DOHH2 (cell line): Measurements from ENCODE around the gene ZRANB3.

Source experiments
- H3F3A ChIP-seq: fragments of 200-600 bp; sonication (generic), shearing (Covaris generic); 2 replicates; pipeline ENCODE4 v1.6.0; 2016; ENCODE audit warnings: antibody characterized with exemption, mild to moderate bottlenecking; ENCODE audit not compliant: control insufficient read depth, insufficient read depth
- H3K27ac ChIP-seq: fragments of 200-600 bp; sonication (generic); 2 replicates; pipeline ENCODE4 v1.5.1; 2014; ENCODE audit warnings: low read depth, mild to moderate bottlenecking, low read length, moderate library complexity
- H3K27me3 ChIP-seq: fragments of 200-600 bp; sonication (generic); 2 replicates; pipeline ENCODE4 v1.6.1; 2014; ENCODE audit warnings: mild to moderate bottlenecking, low read length, mixed read lengths; ENCODE audit not compliant: control insufficient read depth
- H3K36me3 ChIP-seq: fragments of 200-600 bp; sonication (generic); 2 replicates; pipeline ENCODE4 v1.6.1; 2014; ENCODE audit warnings: mild to moderate bottlenecking, low read length, moderate library complexity, mixed read lengths; ENCODE audit not compliant: control insufficient read depth
- H3K4me1 ChIP-seq: fragments of 200-600 bp; sonication (generic); 2 replicates; pipeline ENCODE4 v1.6.1; 2014; ENCODE audit warnings: mild to moderate bottlenecking, low read length, mixed read lengths; ENCODE audit not compliant: control insufficient read depth
- H3K4me2 ChIP-seq: fragments of 200-600 bp; sonication (generic); 2 replicates; pipeline ENCODE4 v1.6.0; 2014; ENCODE audit warnings: mild to moderate bottlenecking, low read length, moderate library complexity
- H3K4me3 ChIP-seq: fragments of 200-600 bp; sonication (generic); 2 replicates; pipeline ENCODE4 v1.5.1; 2014; ENCODE audit warnings: mild to moderate bottlenecking, low read length, mixed read lengths
- H3K79me2 ChIP-seq: fragments of 200-600 bp; sonication (generic); 2 replicates; pipeline ENCODE4 v1.6.1; 2014; ENCODE audit warnings: mild to moderate bottlenecking, low read length, mixed read lengths; ENCODE audit not compliant: control insufficient read depth
- H3K9me2 ChIP-seq: fragments of 200-600 bp; sonication (generic); replicated peaks from 2 replicates; pipeline ENCODE4 v1.6.1; 2014; ENCODE audit warnings: mild to moderate bottlenecking, low read length, mixed read lengths; ENCODE audit not compliant: control insufficient read depth
- H3K9me3 ChIP-seq: fragments of 200-600 bp; sonication (generic); 2 replicates; pipeline ENCODE4 v1.6.1; 2014; ENCODE audit warnings: antibody characterized with exemption, low read length, mixed read lengths; ENCODE audit not compliant: control insufficient read depth, insufficient read depth
- H4K20me1 ChIP-seq: fragments of 200-600 bp; sonication (generic); 2 replicates; pipeline ENCODE4 v1.6.0; 2014; ENCODE audit warnings: low read depth, mild to moderate bottlenecking, antibody characterized with exemption, low read length, moderate library complexity; ENCODE audit not compliant: control insufficient read depth, insufficient read depth
- EZH2phosphoT487 ChIP-seq: fragments of 200-600 bp; sonication (generic); IDR thresholded peaks from 2 replicates; pipeline ENCODE4 v1.6.1; 2017; ENCODE audit warnings: borderline replicate concordance, mild to moderate bottlenecking, antibody characterized with exemption, low read length, moderate library complexity, mixed read lengths
- TF ChIP-seq, protein P1 (sequence below): fragments of 200-600 bp; sonication (generic); IDR thresholded peaks from one replicate; pipeline ENCODE4 v1.5.1; 2014; ENCODE audit warnings: antibody characterized with exemption, mild to moderate bottlenecking, low read depth, low read length; ENCODE audit not compliant: poor library complexity, severe bottlenecking

ZRANB3 gene

DNA sequence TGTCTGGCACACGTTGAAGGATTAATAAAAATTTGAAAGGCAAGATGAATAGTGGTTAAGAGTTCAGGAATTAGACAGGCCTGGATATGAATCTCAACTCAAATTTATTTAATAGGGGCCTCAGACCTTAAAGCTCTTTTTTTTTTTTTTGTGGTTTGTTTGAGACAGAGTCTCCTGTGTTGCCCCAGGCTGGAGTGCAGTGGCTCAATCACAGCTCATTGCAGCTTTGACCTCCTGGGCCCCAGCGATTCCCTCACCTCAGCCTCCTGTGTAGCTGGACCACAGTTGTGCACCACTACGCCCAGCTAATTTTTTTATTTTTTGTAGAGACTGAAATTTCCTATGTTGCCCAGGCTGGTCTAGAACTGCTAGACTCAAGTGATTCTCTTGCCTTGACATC, 3.0 kb downstream of the ZRANB3 start:
- Histone ChIP-seq H3K4me3 (no peak overlapping the region), H3K27me3 (no peaks in the 10 kb centered on the region), H3K9me2 (no peaks in the 10 kb centered on the region), H3K79me2 (peaks cover 84% of the 10 kb centered on the region), H3K9me3 (no peaks in the 10 kb centered on the region), H3K36me3 (peaks cover 39% of the 10 kb centered on the region), H4K20me1 (no peaks in the 10 kb centered on the region), H3K4me1 (peaks cover 23% of the 10 kb centered on the region), H3F3A (no peaks in the 10 kb centered on the region), H3K4me2 (peak overlapping the region; percentile 74), H3K27ac (no peak overlapping the region)
- TF ChIP-seq, protein P1, sequence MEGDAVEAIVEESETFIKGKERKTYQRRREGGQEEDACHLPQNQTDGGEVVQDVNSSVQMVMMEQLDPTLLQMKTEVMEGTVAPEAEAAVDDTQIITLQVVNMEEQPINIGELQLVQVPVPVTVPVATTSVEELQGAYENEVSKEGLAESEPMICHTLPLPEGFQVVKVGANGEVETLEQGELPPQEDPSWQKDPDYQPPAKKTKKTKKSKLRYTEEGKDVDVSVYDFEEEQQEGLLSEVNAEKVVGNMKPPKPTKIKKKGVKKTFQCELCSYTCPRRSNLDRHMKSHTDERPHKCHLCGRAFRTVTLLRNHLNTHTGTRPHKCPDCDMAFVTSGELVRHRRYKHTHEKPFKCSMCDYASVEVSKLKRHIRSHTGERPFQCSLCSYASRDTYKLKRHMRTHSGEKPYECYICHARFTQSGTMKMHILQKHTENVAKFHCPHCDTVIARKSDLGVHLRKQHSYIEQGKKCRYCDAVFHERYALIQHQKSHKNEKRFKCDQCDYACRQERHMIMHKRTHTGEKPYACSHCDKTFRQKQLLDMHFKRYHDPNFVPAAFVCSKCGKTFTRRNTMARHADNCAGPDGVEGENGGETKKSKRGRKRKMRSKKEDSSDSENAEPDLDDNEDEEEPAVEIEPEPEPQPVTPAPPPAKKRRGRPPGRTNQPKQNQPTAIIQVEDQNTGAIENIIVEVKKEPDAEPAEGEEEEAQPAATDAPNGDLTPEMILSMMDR, result no peak
- no peak for TF ChIP-seq EZH2phosphoT487

DNA sequence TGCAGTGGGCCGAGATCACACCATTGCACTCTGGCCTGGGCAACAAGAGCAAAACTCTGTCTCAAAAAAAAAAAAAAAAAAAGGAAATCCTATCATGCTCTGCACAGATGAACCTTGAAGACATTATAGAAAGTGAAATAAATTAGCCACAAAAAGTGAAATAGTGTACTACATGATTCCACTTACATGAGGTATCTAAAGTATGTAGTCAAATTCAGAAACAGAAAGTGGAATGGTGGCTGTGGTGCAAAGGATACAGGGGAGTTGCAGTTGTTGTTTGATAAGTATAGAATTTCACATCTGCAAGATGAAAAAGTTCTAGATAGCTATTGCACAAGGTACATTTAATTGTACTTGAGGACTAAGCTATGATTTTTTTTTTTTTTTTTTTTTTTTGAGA, 5.2 kb downstream of the ZRANB3 start:
- no peaks in the 10 kb centered on the region for H3K9me3 ChIP-seq
- H3K9me2 ChIP-seq, result no peaks in the 10 kb centered on the region
- no peaks in the 10 kb centered on the region for H3K27me3 ChIP-seq
- no peak overlapping the region for H3K27ac ChIP-seq
- H3K36me3 ChIP-seq, result peaks cover 48% of the 10 kb centered on the region
- no peaks in the 10 kb centered on the region for H3F3A ChIP-seq
- peaks cover 90% of the 10 kb centered on the region for H3K79me2 ChIP-seq
- H3K4me2 ChIP-seq, result no peak overlapping the region
- H3K4me3 ChIP-seq, result no peak overlapping the region
- TF ChIP-seq EZH2phosphoT487, result no peak
- TF ChIP-seq, protein P1, result no peak
- H4K20me1 ChIP-seq, result no peaks in the 10 kb centered on the region
- peaks cover 18% of the 10 kb centered on the region for H3K4me1 ChIP-seq

DNA sequence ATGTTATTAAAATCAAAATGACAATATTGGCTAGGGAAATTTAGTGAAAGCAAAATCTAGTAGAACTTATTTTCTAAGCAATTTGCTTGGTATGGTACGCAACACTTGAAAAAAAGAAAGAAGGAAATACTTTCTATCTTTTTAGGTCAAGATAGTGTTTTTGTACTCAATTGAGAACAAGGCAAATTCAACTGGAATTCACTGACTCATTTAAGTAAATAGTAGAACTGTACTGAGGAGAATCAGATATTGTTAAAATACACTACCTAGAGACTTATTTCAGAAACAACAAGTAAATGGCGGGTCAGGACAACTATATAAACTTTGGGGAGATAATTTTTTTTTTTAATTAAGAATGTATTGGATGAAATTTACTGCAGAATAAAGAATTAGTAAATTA, 18.9 kb downstream of the ZRANB3 start:
- Histone ChIP-seq H3K36me3 (peaks cover 19% of the 10 kb centered on the region), H3K9me3 (peaks cover 23% of the 10 kb centered on the region), H4K20me1 (no peaks in the 10 kb centered on the region), H3K4me2 (no peak overlapping the region), H3K4me1 (no peaks in the 10 kb centered on the region), H3K4me3 (no peak overlapping the region), H3K9me2 (no peaks in the 10 kb centered on the region; the same call in 1 of the 2 replicates), H3K79me2 (peaks cover 29% of the 10 kb centered on the region), H3K27me3 (no peaks in the 10 kb centered on the region), H3F3A (no peaks in the 10 kb centered on the region), H3K27ac (no peak overlapping the region)
- TF ChIP-seq EZH2phosphoT487, result no peak
- TF ChIP-seq, protein P1, result no peak
